K562 (cell line): Measurements from ENCODE around the gene NRCAM. TPM values are rescaled to one million over a fixed set of nuclear protein-coding genes. Genes with fewer than 3 reads are reported as not detected.
"Not testable (repeated sequence)": the region's sequence is repeated elsewhere in the genome, so short reads cannot be mapped to it uniquely, and the experiment has no call there.

Experiments used
- ATF1 ChIP-seq, 2 experiments: fragments of 450-650 bp in 1 of 2; IDR thresholded peaks; 2 replicates each; pipeline ENCODE4 v1.6.1; 2016; ENCODE audit warnings: missing compliant biosample characterization in 1 of 2, missing genetic modification characterization in 1 of 2
- CREM ChIP-seq: IDR thresholded peaks from 2 replicates; pipeline ENCODE4 v1.6.1; 2014; ENCODE audit warnings: antibody characterized with exemption, low read depth
- CXXC5 ChIP-seq: fragments of 250-450 bp; sonication (Bioruptor Pico); IDR thresholded peaks from 2 replicates; pipeline ENCODE4 v1.8.0; 2022; ENCODE audit warnings: inconsistent platforms, mild to moderate bottlenecking, moderate library complexity
- HDAC1 ChIP-seq, 2 experiments: fragments of 450-650 bp; IDR thresholded peaks; 2 replicates each; pipeline ENCODE4 v1.6.1; 2016 to 2017; ENCODE audit warnings: inconsistent platforms in 1 of 2, mild to moderate bottlenecking in 1 of 2, moderate library complexity in 1 of 2
- HDAC2 ChIP-seq: fragments of 450-650 bp; IDR thresholded peaks from 2 replicates; pipeline ENCODE4 v1.6.1; 2016; ENCODE audit warnings: mild to moderate bottlenecking
- JUND ChIP-seq, 2 experiments: IDR thresholded peaks; 2 replicates in 1 of 2; 3 replicates in 1 of 2; pipeline ENCODE4 v1.6.1; 2011; ENCODE audit warnings: borderline replicate concordance in 2 of 2, low read depth in 2 of 2, low read length in 2 of 2, improper control_type of control experiment in 1 of 2, missing biosample characterization in 1 of 2, missing genetic modification characterization in 1 of 2, missing genetic modification reagents in 1 of 2
- KDM1A ChIP-seq, 2 experiments: fragments of 450-650 bp; IDR thresholded peaks; 2 replicates each; pipeline ENCODE4 v1.6.1; 2016; ENCODE audit warnings: mild to moderate bottlenecking in 2 of 2
- MTA1 ChIP-seq: fragments of 450-650 bp; IDR thresholded peaks from 2 replicates; pipeline ENCODE4 v1.6.1; 2017; ENCODE audit warnings: borderline replicate concordance
- RCOR1 ChIP-seq, 2 experiments: IDR thresholded peaks; 2 replicates each; pipeline ENCODE4 v1.6.1; 2012; ENCODE audit warnings: low read depth in 2 of 2, low read length in 2 of 2, borderline replicate concordance in 1 of 2, improper control_type of control experiment in 1 of 2
- SMARCE1 ChIP-seq: fragments of 450-650 bp; IDR thresholded peaks from 2 replicates; pipeline ENCODE4 v1.7.1; 2016; ENCODE audit warnings: mild to moderate bottlenecking
- polyA plus RNA-seq, 8 experiments: library from polyadenylated mRNA; depleted of rRNA in 4 of 8; stranded (reverse) in 5 of 8; unstranded in 3 of 8; fragments of >200 nt; fragmentation: Nextera tagmentation in 2 of 8; fragmentation: Illumina TruSeq in 1 of 8; extraction: Ambion mirVana in 2 of 8; extraction: Trizol in 1 of 8; gene quantifications; 2 replicates each; pipeline versions ENCODE4 v1.2.1 to v1.2.3, GENCODE V29; 2011 to 2014; ENCODE audit warnings: inconsistent platforms in 1 of 8, missing spikeins in 1 of 8
- total RNA-seq, 7 experiments: library from RNA; depleted of rRNA in 6 of 7; stranded (reverse); fragments of >200 nt in 6 of 7; fragmentation: Illumina TruSeq in 2 of 7; extraction: Trizol in 2 of 7; gene quantifications; 2 replicates each; pipeline versions ENCODE4 v1.2.1 to v1.2.3, GENCODE V29; 2011 to 2021; ENCODE audit warnings: low replicate concordance in 1 of 7
- TF ChIP-seq, protein P1 (sequence below): fragments of 450-650 bp; IDR thresholded peaks from 2 replicates; pipeline ENCODE4 v1.6.1; 2016; ENCODE audit warnings: low read depth, mild to moderate bottlenecking, moderate library complexity
- TF ChIP-seq, protein P2 (sequence below), 2 experiments: fragments of 450-650 bp in 1 of 2; sonication (generic) in 1 of 2; formaldehyde crosslinking in 1 of 2; IDR thresholded peaks; 2 replicates each; pipeline versions ENCODE4 v1.7.1 to v1.9.0; 2016 to 2022; ENCODE audit warnings: inconsistent platforms in 1 of 2, mild to moderate bottlenecking in 1 of 2, missing genetic modification reagents in 1 of 2

The NRCAM gene
- total and polyA plus RNA-seq, 9 of the 15 experiments (the other 6 are each of a cell fraction or from before 2014, with no cell fraction given) = 0.03 to 0.54 (median 0.12) TPM; not detected in 1

DNA sequence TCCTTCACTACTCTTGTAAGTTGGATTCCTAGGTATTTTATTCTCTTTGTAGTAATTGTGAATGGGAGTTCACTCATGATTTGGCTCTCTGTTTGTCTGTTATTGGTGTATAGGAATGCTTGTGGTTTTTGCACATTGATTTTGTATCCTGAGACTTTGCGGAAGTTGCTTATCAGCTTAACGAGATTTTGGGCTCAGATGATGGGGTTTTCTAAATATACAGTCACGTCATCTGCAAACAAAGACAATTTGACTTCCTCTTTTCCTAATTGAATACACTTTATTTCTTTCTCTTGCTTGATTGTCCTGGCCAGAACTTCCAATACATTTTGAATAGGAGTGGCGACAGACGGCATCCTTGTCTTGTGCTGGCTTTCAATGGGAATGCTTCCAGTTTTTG is 181.8 kb downstream of the NRCAM start (continued):
- peak in 1 of 2 experiments; percentile 22; a peak in 1 of 4 replicates for TF ChIP-seq RCOR1 (IDR thresholded peaks at IDR 0.05; ENCODE audit: borderline replicate concordance in 1 of 2, low read depth in 2 of 2, low read length in 2 of 2)
- peak in 1 of 2 experiments; percentile 47; a peak in 1 of 4 replicates for TF ChIP-seq KDM1A (IDR thresholded peaks at IDR 0.05)
- TF ChIP-seq HDAC2 = peak; percentile 22; the same call in 1 of the 2 replicates
- peak; percentile 64; the same call in 1 of the 2 replicates for TF ChIP-seq MTA1
- TF ChIP-seq, protein P1, sequence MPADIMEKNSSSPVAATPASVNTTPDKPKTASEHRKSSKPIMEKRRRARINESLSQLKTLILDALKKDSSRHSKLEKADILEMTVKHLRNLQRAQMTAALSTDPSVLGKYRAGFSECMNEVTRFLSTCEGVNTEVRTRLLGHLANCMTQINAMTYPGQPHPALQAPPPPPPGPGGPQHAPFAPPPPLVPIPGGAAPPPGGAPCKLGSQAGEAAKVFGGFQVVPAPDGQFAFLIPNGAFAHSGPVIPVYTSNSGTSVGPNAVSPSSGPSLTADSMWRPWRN = peak; percentile 33; the same call in 1 of the 2 replicates
- TF ChIP-seq ATF1 (CRISPR knock-in tag; IDR thresholded peaks at IDR 0.05) = not testable (repeated sequence)
- TF ChIP-seq ATF1 (tag; IDR thresholded peaks at IDR 0.05) = peak; percentile 50; the same call in 1 of the 2 replicates
- TF ChIP-seq, protein P2, sequence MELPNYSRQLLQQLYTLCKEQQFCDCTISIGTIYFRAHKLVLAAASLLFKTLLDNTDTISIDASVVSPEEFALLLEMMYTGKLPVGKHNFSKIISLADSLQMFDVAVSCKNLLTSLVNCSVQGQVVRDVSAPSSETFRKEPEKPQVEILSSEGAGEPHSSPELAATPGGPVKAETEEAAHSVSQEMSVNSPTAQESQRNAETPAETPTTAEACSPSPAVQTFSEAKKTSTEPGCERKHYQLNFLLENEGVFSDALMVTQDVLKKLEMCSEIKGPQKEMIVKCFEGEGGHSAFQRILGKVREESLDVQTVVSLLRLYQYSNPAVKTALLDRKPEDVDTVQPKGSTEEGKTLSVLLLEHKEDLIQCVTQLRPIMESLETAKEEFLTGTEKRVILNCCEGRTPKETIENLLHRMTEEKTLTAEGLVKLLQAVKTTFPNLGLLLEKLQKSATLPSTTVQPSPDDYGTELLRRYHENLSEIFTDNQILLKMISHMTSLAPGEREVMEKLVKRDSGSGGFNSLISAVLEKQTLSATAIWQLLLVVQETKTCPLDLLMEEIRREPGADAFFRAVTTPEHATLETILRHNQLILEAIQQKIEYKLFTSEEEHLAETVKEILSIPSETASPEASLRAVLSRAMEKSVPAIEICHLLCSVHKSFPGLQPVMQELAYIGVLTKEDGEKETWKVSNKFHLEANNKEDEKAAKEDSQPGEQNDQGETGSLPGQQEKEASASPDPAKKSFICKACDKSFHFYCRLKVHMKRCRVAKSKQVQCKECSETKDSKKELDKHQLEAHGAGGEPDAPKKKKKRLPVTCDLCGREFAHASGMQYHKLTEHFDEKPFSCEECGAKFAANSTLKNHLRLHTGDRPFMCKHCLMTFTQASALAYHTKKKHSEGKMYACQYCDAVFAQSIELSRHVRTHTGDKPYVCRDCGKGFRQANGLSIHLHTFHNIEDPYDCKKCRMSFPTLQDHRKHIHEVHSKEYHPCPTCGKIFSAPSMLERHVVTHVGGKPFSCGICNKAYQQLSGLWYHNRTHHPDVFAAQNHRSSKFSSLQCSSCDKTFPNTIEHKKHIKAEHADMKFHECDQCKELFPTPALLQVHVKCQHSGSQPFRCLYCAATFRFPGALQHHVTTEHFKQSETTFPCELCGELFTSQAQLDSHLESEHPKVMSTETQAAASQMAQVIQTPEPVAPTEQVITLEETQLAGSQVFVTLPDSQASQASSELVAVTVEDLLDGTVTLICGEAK (IDR thresholded peaks at IDR 0.05) = peak; percentile 24; the same call in 1 of the 2 replicates
- TF ChIP-seq, protein P2 (CRISPR knock-in tag; IDR thresholded peaks at IDR 0.05) = not testable (repeated sequence)
- peak in 1 of 2 experiments; percentile 52; a peak in 1 of 4 replicates for TF ChIP-seq HDAC1 (IDR thresholded peaks at IDR 0.05)
- peak; percentile 98; the same call in 1 of the 2 replicates for TF ChIP-seq SMARCE1
- TF ChIP-seq CXXC5 (CRISPR knock-in tag) = peak; percentile 25; the same call in 1 of the 2 replicates
- peak; percentile 34; the same call in 1 of the 2 replicates for TF ChIP-seq JUND (IDR thresholded peaks at IDR 0.05; ENCODE audit: borderline replicate concordance, low read depth, low read length)
- TF ChIP-seq JUND (tag; IDR thresholded peaks at IDR 0.05; ENCODE audit: borderline replicate concordance, low read depth, low read length) = peak; percentile 43; the same call in 1 of the 3 replicates
- peak; percentile 65; the same call in 1 of the 2 replicates for TF ChIP-seq CREM
